Epithelial cell of proximal tubule (primary cell): Measurements from ENCODE around the gene ATP1B2. TPM values are rescaled to one million over a fixed set of nuclear protein-coding genes. Genes with fewer than 3 reads are reported as not detected.
A peak's percentile ranks its signal among the peaks of the same experiment; 100 is the strongest.
"Not testable (repeated sequence)": the region's sequence is repeated elsewhere in the genome, so short reads cannot be mapped to it uniquely, and the experiment has no call there.

Experiments
- DNase-seq: peaks from one replicate; pipeline ENCODE4 v3.0.0-alpha.2; 2011; ENCODE audit warnings: low read depth
- H3K4me3 ChIP-seq: 2 replicates; pipeline ENCODE4 v1.5.1; 2011; ENCODE audit warnings: low read depth, mild to moderate bottlenecking, low read length
- CTCF ChIP-seq: conservative IDR thresholded peaks from 2 replicates; pipeline ENCODE4 v1.5.1; 2012; ENCODE audit warnings: low read depth, mild to moderate bottlenecking, low read length
- total RNA-seq: library from RNA; depleted of rRNA; stranded (reverse); fragments of >200 nt; gene quantifications from 2 replicates; pipeline ENCODE4 v1.2.3, GENCODE V29; 2015

ATP1B2 gene
- total RNA-seq, 1 donor from 2014 or later = not detected

- H3K4me3 ChIP-seq = no peak overlapping the region
- peak; percentile 72 for TF ChIP-seq CTCF
- no peak for DNase-seq
Observed at GRCh38 chr17:7634384-7634783, 16.3 kb upstream of the ATP1B2 start.

DNA sequence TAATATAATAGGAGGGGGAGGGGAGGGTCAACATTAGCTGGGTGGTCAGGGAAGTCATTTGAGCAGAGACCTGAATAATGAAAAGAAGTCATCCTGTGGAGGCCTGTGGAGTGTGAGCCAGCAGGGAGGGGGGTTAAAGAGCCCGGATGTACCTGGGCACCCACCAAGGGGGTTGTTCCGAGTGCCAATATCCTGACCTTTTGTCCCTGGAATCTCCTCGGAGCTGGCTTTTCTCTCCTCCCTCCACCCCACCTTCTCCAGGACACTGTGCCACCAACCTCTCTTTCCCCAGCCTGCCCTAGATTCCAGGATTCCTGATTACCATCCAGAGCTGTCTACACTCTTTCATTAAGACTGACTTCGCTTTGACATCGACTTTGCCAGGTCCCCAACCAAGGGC lies 14.6 kb upstream of the ATP1B2 start:
- no peak for TF ChIP-seq CTCF
- H3K4me3 ChIP-seq = no peak overlapping the region
- DNase-seq = no peak

- DNase-seq = no peak
- H3K4me3 ChIP-seq = no peak overlapping the region
- no peak for TF ChIP-seq CTCF
Observed at GRCh38 chr17:7640783-7641182, 9.9 kb upstream of the ATP1B2 start.

DNA sequence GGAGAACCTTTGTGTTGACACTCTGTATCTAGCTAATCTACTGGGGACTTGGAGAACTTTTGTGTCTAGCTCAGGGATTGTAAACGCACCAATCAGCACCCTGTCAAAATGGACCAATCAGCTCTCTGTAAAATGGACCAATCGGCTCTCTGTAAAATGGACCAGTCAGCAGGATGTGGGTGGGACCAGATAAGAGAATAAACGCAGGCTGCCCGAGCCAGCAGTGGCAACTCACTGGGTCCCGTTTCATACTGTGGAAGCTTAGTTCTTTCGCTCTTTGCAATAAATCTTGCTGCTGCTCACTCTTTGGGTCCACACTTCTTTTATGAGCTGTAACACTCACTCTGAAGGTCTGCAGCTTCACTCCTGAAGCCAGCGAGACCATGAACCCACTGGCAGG lies 9.1 kb upstream of the ATP1B2 start:
- H3K4me3 ChIP-seq, DNase-seq: not testable (repeated sequence)

DNA sequence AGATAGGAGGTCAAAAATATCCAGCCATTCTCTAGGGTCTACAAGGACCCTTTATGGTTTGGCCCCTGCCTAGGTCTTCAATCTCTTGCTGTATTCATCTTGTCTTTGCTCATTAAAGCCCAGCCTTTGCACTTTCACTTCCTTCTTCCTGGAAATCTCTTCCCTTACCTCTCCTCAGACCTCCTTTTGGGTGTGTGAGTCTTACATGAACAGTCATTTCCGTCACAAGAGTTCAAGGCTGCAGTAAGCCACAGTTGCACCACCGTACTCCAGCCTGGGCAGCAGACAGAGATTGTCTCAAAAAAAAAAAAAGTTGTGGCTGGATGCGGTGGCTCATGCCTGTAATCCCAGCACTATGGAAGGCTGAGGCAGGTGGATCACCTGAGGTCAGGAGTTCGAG lies 6.0 kb upstream of the ATP1B2 start:
- H3K4me3 ChIP-seq = no peak overlapping the region
- DNase-seq = no peak
- no peak for TF ChIP-seq CTCF

GRCh38 chr17:7646457-7646856 lies 4.3 kb upstream of the ATP1B2 start:
- no peak for TF ChIP-seq CTCF
- DNase-seq = no peak

GRCh38 chr17:7647018-7647417 lies 3.7 kb upstream of the ATP1B2 start:
- TF ChIP-seq CTCF = no peak

More at GRCh38 chr17:7646457-7646856, 4.3 kb upstream of the ATP1B2 start:
- no peak overlapping the region for H3K4me3 ChIP-seq

More at GRCh38 chr17:7647018-7647417, 3.7 kb upstream of the ATP1B2 start:
- DNase-seq = no peak
- no peak overlapping the region for H3K4me3 ChIP-seq
